ENCODE data around the gene GPX5.

GPX5 gene

GRCh38 chr6:28555136-28555535 lies 29.5 kb downstream of the GPX5 start:
- DNase-seq (ENCODE audit: low spot score) = no peak

- no peak for DNase-seq (ENCODE audit: low spot score)
These were observed 32.9 kb downstream of the GPX5 start for GRCh38 chr6:28558629-28559028.

- no peak for DNase-seq (ENCODE audit: low spot score)
These were observed 37.9 kb downstream of the GPX5 start for GRCh38 chr6:28563430-28564095.

- DNase-seq (ENCODE audit: low spot score) = no peak
These were observed 40.3 kb downstream of the GPX5 start for GRCh38 chr6:28565823-28566526.

GRCh38 chr6:28566527-28567252 lies 41.0 kb downstream of the GPX5 start:
- no peak for DNase-seq (ENCODE audit: low spot score)

- DNase-seq (ENCODE audit: low spot score) = no peak
These were observed 41.8 kb downstream of the GPX5 start for GRCh38 chr6:28567506-28567905.

GRCh38 chr6:28568515-28569108 lies 42.9 kb downstream of the GPX5 start:
- DNase-seq (ENCODE audit: low spot score) = no peak

GRCh38 chr6:28569748-28570147 lies 44.1 kb downstream of the GPX5 start:
- no peak for DNase-seq (ENCODE audit: low spot score)

GRCh38 chr6:28580475-28580874 lies 54.8 kb downstream of the GPX5 start:
- DNase-seq (ENCODE audit: low spot score) = no peak

- no peak for DNase-seq (ENCODE audit: low spot score)
These were observed 57.8 kb downstream of the GPX5 start for GRCh38 chr6:28583463-28583862.

All from ecto neural progenitor cell (in vitro differentiated cells).